GM23248 (cell line): ENCODE results near the gene SLTM.

Experiments
- EZH2 ChIP-seq: fragments of 200-600 bp; sonication (generic); IDR thresholded peaks from 2 replicates; pipeline ENCODE4 v1.6.1; 2018; ENCODE audit warnings: antibody characterized with exemption, mild to moderate bottlenecking; ENCODE audit not compliant: insufficient read depth, poor library complexity, severe bottlenecking
- EZH2phosphoT487 ChIP-seq: fragments of 200-600 bp; sonication (generic); IDR thresholded peaks from 2 replicates; pipeline ENCODE4 v1.6.1; 2018; ENCODE audit warnings: antibody characterized with exemption, moderate library complexity, mild to moderate bottlenecking, low read depth; ENCODE audit not compliant: insufficient read depth

DNA sequence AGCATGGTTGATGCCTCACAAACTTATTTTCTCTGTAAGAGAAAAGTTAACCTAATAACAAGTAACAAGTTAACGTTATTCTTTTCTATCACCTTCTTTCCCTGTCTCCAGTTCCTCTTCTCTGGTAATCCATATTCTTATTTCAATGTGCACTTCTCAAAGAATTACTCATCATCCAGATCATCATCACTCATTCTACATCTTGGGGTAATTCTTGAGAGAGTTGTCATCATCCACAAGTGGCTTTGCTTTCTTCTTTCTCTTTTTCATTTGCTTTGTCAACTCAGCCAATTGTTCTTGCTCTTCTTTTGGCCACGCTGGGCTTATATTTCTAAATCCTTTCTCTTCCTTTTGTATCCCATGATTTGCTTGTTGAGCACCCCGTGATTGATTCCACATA, 33.2 kb upstream of the SLTM start:
- TF ChIP-seq EZH2 = no peak
- no peak for TF ChIP-seq EZH2phosphoT487
